ENCODE results near the gene RNF175.

The RNF175 gene

GRCh38 chr4:153784166-153784699, 24.4 kb upstream of the RNF175 start:
- no peak for DNase-seq

DNA sequence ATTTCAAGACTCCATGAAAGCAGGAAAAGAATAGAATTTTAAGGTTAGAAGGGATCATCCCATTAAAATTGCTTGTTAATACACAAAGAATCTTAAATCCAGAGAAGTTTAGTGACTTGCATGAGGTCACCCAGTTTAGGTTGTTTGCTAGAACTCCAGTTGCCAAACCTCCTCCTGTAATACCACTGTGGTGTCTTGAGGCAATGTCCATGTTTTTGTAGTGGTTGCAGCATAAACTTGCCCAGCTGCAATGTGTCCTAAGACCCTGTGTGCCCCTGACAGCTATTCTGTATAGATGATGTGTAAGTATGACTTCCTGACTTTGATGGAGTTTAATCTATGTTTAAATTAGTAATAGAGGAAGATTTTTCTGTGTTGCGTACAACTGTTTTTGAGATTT, 22.8 kb upstream of the RNF175 start:
- no peak for DNase-seq

GRCh38 chr4:153781717-153782416, 22.0 kb upstream of the RNF175 start:
- DNase-seq: no peak

GRCh38 chr4:153781280-153781679, 21.5 kb upstream of the RNF175 start:
- DNase-seq: no peak

- no peak for DNase-seq
Measured at GRCh38 chr4:153780876-153781275, 21.1 kb upstream of the RNF175 start.

DNA sequence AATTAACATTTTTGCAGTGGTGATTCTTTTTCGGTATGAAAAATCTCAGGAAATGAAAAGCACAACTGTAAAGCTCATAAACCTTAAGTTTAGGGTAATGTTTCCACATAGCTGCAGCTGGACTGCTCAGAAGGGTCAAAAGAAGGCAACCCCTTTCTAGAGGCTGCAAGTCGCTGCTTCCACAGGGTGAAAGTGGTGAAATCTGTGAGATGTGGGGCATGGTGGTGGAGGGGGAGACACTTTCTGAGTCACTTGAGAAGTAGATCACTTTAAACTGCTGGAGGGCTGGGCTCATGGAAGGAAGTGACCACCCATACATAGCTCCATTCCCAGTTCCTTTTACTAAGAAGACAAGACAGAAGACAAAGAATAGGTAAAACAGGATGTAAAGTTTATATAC, 20.4 kb upstream of the RNF175 start:
- DNase-seq: no peak

- no peak for DNase-seq
Measured at GRCh38 chr4:153778383-153778782, 18.6 kb upstream of the RNF175 start.

- DNase-seq: no peak
Measured at GRCh38 chr4:153777421-153777820, 17.6 kb upstream of the RNF175 start.

GRCh38 chr4:153776601-153777000, 16.8 kb upstream of the RNF175 start:
- no peak for DNase-seq

GRCh38 chr4:153773236-153773690, 13.4 kb upstream of the RNF175 start:
- no peak for DNase-seq

- no peak for DNase-seq
Measured at GRCh38 chr4:153771046-153771445, 11.2 kb upstream of the RNF175 start.

DNA sequence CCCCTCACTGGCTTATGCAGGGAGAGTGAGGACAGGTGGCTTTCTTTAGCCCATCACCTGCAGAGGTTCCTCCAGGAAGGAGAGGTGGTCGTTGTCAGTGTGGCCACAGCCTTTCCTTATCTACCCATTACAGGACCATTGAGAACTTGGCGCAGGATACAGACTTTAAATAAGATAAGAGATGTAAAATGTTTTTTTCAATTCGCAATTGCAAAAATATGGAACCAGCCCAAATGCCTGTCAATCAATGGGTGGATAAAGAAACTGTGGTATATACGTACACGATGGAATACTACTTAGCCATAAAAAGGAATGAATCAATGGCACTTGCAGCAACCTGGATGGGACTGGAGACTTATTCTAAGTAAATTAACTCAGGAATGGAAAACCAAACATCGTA, 6.9 kb upstream of the RNF175 start:
- no peak for DNase-seq

DNA sequence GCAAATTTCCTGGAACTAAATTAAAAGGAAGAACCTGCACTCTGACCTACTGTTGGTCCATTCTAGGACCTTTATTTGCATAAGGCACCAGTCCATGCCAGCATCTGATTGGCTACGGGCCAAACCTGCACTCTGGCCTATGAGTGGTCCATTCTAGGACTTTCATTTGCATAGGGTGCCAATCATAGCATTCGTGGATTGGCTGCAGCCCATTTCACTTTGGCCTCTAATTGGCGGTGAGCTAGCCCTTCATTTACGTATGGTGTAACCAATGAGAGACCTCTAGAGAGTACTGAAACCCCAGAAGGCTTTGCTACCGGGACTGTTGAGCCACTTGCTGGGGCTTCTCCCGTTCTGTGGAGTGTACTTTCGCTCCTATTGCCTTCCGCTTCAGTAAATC, 6.1 kb upstream of the RNF175 start:
- no peak for DNase-seq

DNA sequence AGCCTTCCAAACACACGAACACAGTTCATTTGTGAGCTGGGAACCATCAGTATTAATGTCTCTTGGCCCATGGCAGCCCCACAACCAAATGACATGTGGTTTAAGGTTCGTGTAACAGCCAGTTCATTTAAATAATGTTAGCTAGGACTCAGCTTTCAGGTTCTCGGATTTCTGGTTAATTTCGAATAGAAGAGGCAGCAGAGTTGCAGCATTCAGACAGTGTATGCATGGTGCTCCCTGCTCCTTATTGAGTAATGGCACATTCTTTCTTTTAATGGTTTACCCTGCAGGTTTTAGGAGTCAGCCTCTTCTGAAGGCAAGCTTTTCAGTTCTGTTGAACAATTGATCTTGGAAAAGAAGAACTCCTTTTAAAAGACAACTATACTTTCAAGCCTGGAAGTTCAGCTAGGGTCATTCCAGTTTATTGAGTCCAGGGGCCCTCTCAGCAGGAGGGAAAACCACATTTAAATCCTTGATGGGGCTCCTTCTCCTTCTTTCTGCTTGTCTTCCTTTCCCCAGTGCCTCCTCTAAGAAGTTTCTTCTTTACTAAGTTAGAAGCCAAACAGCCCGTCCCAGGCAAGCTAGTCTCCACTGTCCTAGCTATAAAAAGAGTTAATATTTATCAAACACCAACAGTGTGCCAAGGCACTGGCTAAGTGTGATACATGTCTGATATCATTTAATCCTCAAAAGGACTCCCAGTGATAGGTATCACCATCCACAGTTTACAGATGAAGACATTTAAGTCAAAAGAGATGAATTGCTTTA, 5.0 kb upstream of the RNF175 start:
- DNase-seq: no peak

DNA sequence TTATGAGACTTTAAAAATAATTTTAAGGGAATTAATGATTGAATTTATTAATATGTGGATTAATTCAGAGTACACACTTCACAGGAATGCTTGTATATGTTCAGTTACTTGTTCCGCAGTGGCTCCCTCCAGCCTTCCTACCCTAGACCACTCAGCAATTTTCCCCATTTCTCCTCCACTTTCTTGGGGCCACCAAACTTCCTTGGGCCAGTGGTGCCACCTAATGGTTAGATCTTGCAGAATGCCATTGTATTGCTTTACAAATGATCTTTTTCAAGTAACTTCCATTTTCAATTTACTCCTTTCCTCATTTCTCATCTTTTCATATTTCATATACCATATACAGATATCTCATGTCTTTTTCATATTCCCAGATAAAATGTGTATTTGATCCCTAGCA, 3.6 kb upstream of the RNF175 start:
- no peak for DNase-seq

GRCh38 chr4:153758688-153759406, 977 bp downstream of the RNF175 start:
- no peak for DNase-seq

- DNase-seq: no peak
Measured at GRCh38 chr4:153758136-153758535, 1.7 kb downstream of the RNF175 start.

- no peak for DNase-seq
Measured at GRCh38 chr4:153757407-153757806, 2.4 kb downstream of the RNF175 start.

DNA sequence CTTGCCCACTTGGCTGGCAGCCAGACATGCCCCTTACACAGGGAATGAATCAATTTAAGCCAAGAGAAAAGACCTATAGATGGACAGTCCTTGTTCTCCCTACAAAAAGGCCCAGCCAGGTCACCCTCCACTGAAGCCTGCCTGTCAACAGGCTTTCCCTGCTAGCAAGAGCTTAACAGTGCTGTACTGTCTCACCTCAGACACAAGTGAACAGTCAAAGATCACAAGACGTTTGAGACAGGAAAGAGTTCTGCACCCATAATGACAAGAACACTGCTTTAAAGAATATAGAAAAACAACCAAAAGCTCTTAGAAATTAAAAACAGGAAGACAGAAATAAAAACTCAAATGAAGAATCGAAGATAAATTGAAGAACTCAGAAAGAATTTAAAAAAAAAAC, 4.6 kb downstream of the RNF175 start:
- no peak for DNase-seq

DNA sequence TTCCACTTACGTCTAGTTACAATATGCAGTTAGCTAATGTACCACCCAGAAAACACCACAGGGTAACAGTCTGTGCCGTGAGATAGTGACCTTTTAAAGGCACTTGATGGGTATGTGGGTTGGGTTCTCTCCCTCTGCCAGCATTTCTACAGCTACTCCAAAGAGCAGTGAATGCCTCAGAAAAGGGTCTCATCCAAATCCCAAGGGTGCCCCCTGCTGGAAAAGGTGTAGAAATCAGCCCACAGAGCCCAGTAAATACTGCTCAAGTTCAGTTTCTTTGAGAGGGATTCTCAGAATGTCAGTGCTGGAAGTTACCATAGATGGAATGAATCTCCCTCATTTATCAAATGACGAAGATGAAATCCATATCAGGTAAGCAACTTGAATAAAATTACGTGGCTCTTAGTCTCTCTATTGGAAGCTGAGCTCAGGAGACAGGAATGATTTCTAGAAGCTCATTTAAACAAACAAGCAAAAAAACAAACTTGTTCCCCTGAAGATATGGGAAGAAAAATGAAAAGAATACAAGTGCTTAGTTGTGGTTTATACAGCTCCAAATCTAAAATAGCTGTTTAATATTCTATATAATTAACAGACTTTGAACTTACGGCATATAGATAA, 9.5 kb downstream of the RNF175 start:
- peak; percentile 79 for DNase-seq

- no peak for DNase-seq
Measured at GRCh38 chr4:153748378-153748777, 11.4 kb downstream of the RNF175 start.

GRCh38 chr4:153747406-153747955, 12.3 kb downstream of the RNF175 start:
- no peak for DNase-seq

- no peak for DNase-seq
Measured at GRCh38 chr4:153745651-153746050, 14.2 kb downstream of the RNF175 start.

All from right forelimb (tissue), 1 donor.